SK-N-SH treated with all-trans-retinoic acid at 6 μM for 48 hours (cell line): ENCODE data around the gene KCNIP2.

Source experiments
- ATAC-seq: fragments of 200-7000 bp; cut with Tn5 transposase; 3 replicates; pipeline ENCODE4 v1.9.1; 2020; ENCODE audit warnings: mild to moderate bottlenecking, moderate library complexity
- ARNTL ChIP-seq: fragments of 450-650 bp; formaldehyde crosslinking; IDR thresholded peaks from 2 replicates; pipeline ENCODE4 v1.5.0; 2020; ENCODE audit warnings: low read depth, mild to moderate bottlenecking, moderate library complexity, borderline replicate concordance
- BACH2 ChIP-seq: fragments of 250-450 bp; sonication (Bioruptor Pico); IDR thresholded peaks from 2 replicates; pipeline ENCODE4 v1.9.0; 2021; ENCODE audit warnings: mild to moderate bottlenecking, borderline replicate concordance
- CREB5 ChIP-seq: fragments of 250-450 bp; sonication (Bioruptor Pico); IDR thresholded peaks from 2 replicates; pipeline ENCODE4 v1.5.1; 2020; ENCODE audit warnings: low read depth, mild to moderate bottlenecking, moderate library complexity
- CSDC2 ChIP-seq: fragments of 250-450 bp; sonication (Bioruptor Pico); IDR thresholded peaks from 2 replicates; pipeline ENCODE4 v1.5.0; 2020; ENCODE audit warnings: mild to moderate bottlenecking, moderate library complexity
- CSRNP3 ChIP-seq: fragments of 250-450 bp; sonication (Bioruptor Pico); IDR thresholded peaks from 2 replicates; pipeline ENCODE4 v1.5.1; 2021; ENCODE audit warnings: mild to moderate bottlenecking, moderate library complexity
- ESRRG ChIP-seq: fragments of 250-450 bp; sonication (Bioruptor Pico); IDR thresholded peaks from 2 replicates; pipeline ENCODE4 v1.6.1; 2021; ENCODE audit warnings: mild to moderate bottlenecking
- GLIS3 ChIP-seq: fragments of 250-450 bp; sonication (Bioruptor Pico); IDR thresholded peaks from 2 replicates; pipeline ENCODE4 v1.5.0; 2020; ENCODE audit warnings: mild to moderate bottlenecking, moderate library complexity
- ISL1 ChIP-seq: fragments of 250-450 bp; sonication (Bioruptor Pico); IDR thresholded peaks from 2 replicates; pipeline ENCODE4 v2.1.2; 2022; ENCODE audit warnings: mild to moderate bottlenecking, moderate library complexity
- OSR1 ChIP-seq: fragments of 250-450 bp; sonication (Bioruptor Pico); IDR thresholded peaks from 2 replicates; pipeline ENCODE4 v1.8.0; 2022; ENCODE audit warnings: moderate library complexity, mild to moderate bottlenecking, inconsistent platforms
- PATZ1 ChIP-seq: fragments of 250-450 bp; sonication (Bioruptor Pico); IDR thresholded peaks from 2 replicates; pipeline ENCODE4 v1.8.0; 2020; ENCODE audit warnings: mild to moderate bottlenecking, moderate library complexity, borderline replicate concordance
- POU6F1 ChIP-seq: fragments of 250-450 bp; sonication (Bioruptor Pico); IDR thresholded peaks from 2 replicates; pipeline ENCODE4 v1.8.0; 2021; ENCODE audit warnings: low read depth, mild to moderate bottlenecking, moderate library complexity, borderline replicate concordance
- PPARA ChIP-seq: fragments of 250-450 bp; sonication (Bioruptor Pico); IDR thresholded peaks from 2 replicates; pipeline ENCODE4 v1.5.0; 2020; ENCODE audit warnings: mild to moderate bottlenecking, borderline replicate concordance
- RARB ChIP-seq: fragments of 250-450 bp; sonication (Bioruptor Pico); IDR thresholded peaks from 2 replicates; pipeline ENCODE4 v1.8.0; 2021; ENCODE audit warnings: mild to moderate bottlenecking, moderate library complexity
- SNAI2 ChIP-seq: fragments of 250-450 bp; sonication (Bioruptor Pico); IDR thresholded peaks from 2 replicates; pipeline ENCODE4 v1.5.0; 2020; ENCODE audit warnings: mild to moderate bottlenecking, moderate library complexity
- TCF4 ChIP-seq: fragments of 250-450 bp; sonication (Bioruptor Pico); IDR thresholded peaks from 2 replicates; pipeline ENCODE4 v1.8.0; 2021; ENCODE audit warnings: mild to moderate bottlenecking, moderate library complexity, borderline replicate concordance
- TSHZ2 ChIP-seq: fragments of 250-450 bp; sonication (Bioruptor Pico); IDR thresholded peaks from 2 replicates; pipeline ENCODE4 v1.5.0; 2020; ENCODE audit warnings: mild to moderate bottlenecking, moderate library complexity
- ZC3H10 ChIP-seq: fragments of 250-450 bp; sonication (Bioruptor Pico); IDR thresholded peaks from 2 replicates; pipeline ENCODE4 v1.5.1; 2021; ENCODE audit warnings: mild to moderate bottlenecking, moderate library complexity
- ZFP3 ChIP-seq: fragments of 250-450 bp; sonication (Bioruptor Pico); IDR thresholded peaks from 2 replicates; pipeline ENCODE4 v1.5.0; 2020; ENCODE audit warnings: mild to moderate bottlenecking, moderate library complexity
- ZFP30 ChIP-seq: fragments of 450-650 bp; formaldehyde crosslinking; IDR thresholded peaks from 2 replicates; pipeline ENCODE4 v1.5.0; 2022; ENCODE audit warnings: mild to moderate bottlenecking, moderate library complexity
- ZNF565 ChIP-seq: fragments of 450-650 bp; formaldehyde crosslinking; conservative IDR thresholded peaks from 2 replicates; pipeline ENCODE4 v1.5.0; 2020; ENCODE audit warnings: low read depth, mild to moderate bottlenecking, moderate library complexity
- ZNF70 ChIP-seq: fragments of 450-650 bp; formaldehyde crosslinking; IDR thresholded peaks from 2 replicates; pipeline ENCODE4 v1.5.0; 2020; ENCODE audit warnings: mild to moderate bottlenecking, moderate library complexity
- ZNF8 ChIP-seq: fragments of 450-650 bp; formaldehyde crosslinking; IDR thresholded peaks from 2 replicates; pipeline ENCODE4 v1.5.0; 2020; ENCODE audit warnings: mild to moderate bottlenecking, moderate library complexity

The KCNIP2 gene

GRCh38 chr10:101781655-101781983 is 62.0 kb downstream of the KCNIP2 start:
- no peak for ATAC-seq
- TF ChIP-seq SNAI2 = no peak
- TF ChIP-seq PATZ1 (CRISPR knock-in tag) = no peak
- TF ChIP-seq ZFP30 = no peak
- TF ChIP-seq CSRNP3 = no peak
- TF ChIP-seq ZC3H10 (CRISPR knock-in tag) = no peak
- no peak for TF ChIP-seq ZNF70
- no peak for TF ChIP-seq ZFP3 (CRISPR knock-in tag)
- no peak for TF ChIP-seq GLIS3 (CRISPR knock-in tag)
- no peak for TF ChIP-seq TCF4 (CRISPR knock-in tag)
- TF ChIP-seq ESRRG (CRISPR knock-in tag) = no peak
- TF ChIP-seq ZNF565 (CRISPR knock-in tag) = no peak
- no peak for TF ChIP-seq CSDC2 (CRISPR knock-in tag)
- no peak for TF ChIP-seq BACH2 (CRISPR knock-in tag)
- TF ChIP-seq ARNTL (CRISPR knock-in tag) = no peak
- TF ChIP-seq TSHZ2 (CRISPR knock-in tag) = no peak
- no peak for TF ChIP-seq ISL1 (CRISPR knock-in tag)

- peak; percentile 64 for ATAC-seq
- TF ChIP-seq ISL1 (CRISPR knock-in tag) (no peak), POU6F1 (CRISPR knock-in tag) (no peak), GLIS3 (CRISPR knock-in tag) (no peak), CREB5 (CRISPR knock-in tag) (no peak), ZC3H10 (CRISPR knock-in tag) (no peak), ESRRG (CRISPR knock-in tag) (no peak), ZFP3 (CRISPR knock-in tag) (no peak), ZNF70 (no peak), ARNTL (CRISPR knock-in tag) (no peak), PPARA (CRISPR knock-in tag) (no peak), OSR1 (CRISPR knock-in tag) (no peak), CSRNP3 (no peak), ZNF8 (no peak), RARB (CRISPR knock-in tag) (no peak), TCF4 (CRISPR knock-in tag) (no peak), PATZ1 (CRISPR knock-in tag) (no peak), SNAI2 (no peak), ZNF565 (CRISPR knock-in tag) (no peak)
Observed at GRCh38 chr10:101780818-101781654, 62.6 kb downstream of the KCNIP2 start.
